ENCODE measurements around the gene ZFP69. TPM values are rescaled to one million over a fixed set of nuclear protein-coding genes. Genes with fewer than 3 reads are reported as not detected.

ZFP69 gene
- total and polyA plus RNA-seq, 10 of the 15 experiments (the other 5 are each of a cell fraction or from before 2014, with no cell fraction given): 1.9 to 6.4 (median 3.7) TPM

DNA sequence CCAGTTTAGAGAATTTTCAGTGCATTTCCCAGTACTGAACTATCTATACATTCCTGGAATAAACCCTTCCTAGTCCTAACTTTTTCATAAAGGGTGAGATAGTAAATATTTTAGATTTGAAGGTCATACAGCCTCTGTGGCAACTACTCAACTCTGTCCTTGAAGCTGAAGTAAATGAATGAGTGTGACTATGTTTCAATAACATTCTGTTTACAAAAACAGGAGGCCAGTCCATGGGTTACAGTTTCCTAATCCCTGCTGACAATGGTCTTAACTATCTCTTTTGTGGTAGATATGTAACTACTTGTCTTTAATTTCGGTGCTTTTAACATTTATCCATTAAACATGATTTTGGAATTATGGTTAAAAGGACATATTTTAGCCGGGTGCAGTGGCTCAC lies 58.6 kb downstream of the ZFP69 start:
- ChIA-PET POLR2A (no interaction called here), CTCF (no interaction called here), SMC1A (ENCODE audit: uncharacterized antibody, unreplicated experiment) (no interaction called here), RAD21 (ENCODE audit: unreplicated experiment) (no interaction called here)
- H3K9ac ChIP-seq (ENCODE audit: control insufficient read depth, insufficient read depth, low read length): no peak overlapping the region
- no peak overlapping the region for H3K27ac ChIP-seq (ENCODE audit: control insufficient read depth, insufficient read depth)
- no peak overlapping the region for H3K4me2 ChIP-seq (ENCODE audit: control insufficient read depth, insufficient read depth)
- intact Hi-C loops (cut with micrococcal nuclease; ENCODE audit: unreplicated experiment) (no loop called here), in situ Hi-C loops (cut with MboI) (no loop called here)
- no peak overlapping the region for H3K4me3 ChIP-seq
- TF ChIP-seq PAX5 (IDR thresholded peaks at IDR 0.05; ENCODE audit: borderline replicate concordance, low read depth, low read length) (no peak), MEF2B (IDR thresholded peaks at IDR 0.05; ENCODE audit: partially characterized antibody, poor library complexity, severe bottlenecking) (no peak), NFYB (IDR thresholded peaks at IDR 0.05; ENCODE audit: insufficient read depth, low read depth, low read length) (no peak), MTA3 (IDR thresholded peaks at IDR 0.05; ENCODE audit: borderline replicate concordance, low read length) (no peak), SUPT20H (IDR thresholded peaks at IDR 0.05; ENCODE audit: borderline replicate concordance, control insufficient read depth, low read depth, low read length) (no peak), IKZF1 (conservative IDR thresholded peaks at IDR 0.05) (no peak), POLR2AphosphoS5 (IDR thresholded peaks at IDR 0.05; ENCODE audit: low read length) (no peak), RAD51 (IDR thresholded peaks at IDR 0.05) (no peak), ZNF592 (IDR thresholded peaks at IDR 0.05) (no peak)
- TF ChIP-seq, protein P1, sequence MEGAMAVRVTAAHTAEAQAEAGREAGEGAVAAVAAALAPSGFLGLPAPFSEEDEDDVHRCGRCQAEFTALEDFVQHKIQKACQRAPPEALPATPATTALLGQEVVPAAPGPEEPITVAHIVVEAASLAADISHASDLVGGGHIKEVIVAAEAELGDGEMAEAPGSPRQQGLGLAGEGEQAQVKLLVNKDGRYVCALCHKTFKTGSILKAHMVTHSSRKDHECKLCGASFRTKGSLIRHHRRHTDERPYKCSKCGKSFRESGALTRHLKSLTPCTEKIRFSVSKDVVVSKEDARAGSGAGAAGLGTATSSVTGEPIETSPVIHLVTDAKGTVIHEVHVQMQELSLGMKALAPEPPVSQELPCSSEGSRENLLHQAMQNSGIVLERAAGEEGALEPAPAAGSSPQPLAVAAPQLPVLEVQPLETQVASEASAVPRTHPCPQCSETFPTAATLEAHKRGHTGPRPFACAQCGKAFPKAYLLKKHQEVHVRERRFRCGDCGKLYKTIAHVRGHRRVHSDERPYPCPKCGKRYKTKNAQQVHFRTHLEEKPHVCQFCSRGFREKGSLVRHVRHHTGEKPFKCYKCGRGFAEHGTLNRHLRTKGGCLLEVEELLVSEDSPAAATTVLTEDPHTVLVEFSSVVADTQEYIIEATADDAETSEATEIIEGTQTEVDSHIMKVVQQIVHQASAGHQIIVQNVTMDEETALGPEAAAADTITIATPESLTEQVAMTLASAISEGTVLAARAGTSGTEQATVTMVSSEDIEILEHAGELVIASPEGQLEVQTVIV (IDR thresholded peaks at IDR 0.05; ENCODE audit: borderline replicate concordance, partially characterized antibody): no peak
- TF ChIP-seq, protein P2, sequence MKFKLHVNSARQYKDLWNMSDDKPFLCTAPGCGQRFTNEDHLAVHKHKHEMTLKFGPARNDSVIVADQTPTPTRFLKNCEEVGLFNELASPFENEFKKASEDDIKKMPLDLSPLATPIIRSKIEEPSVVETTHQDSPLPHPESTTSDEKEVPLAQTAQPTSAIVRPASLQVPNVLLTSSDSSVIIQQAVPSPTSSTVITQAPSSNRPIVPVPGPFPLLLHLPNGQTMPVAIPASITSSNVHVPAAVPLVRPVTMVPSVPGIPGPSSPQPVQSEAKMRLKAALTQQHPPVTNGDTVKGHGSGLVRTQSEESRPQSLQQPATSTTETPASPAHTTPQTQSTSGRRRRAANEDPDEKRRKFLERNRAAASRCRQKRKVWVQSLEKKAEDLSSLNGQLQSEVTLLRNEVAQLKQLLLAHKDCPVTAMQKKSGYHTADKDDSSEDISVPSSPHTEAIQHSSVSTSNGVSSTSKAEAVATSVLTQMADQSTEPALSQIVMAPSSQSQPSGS (IDR thresholded peaks at IDR 0.05; ENCODE audit: low read length): no peak
- ATAC-seq (no peak), DNase-seq (ENCODE audit: low read depth, low spot score) (no peak), FAIRE-seq (no peak)
- peaks cover 6% of the 10 kb centered on the region for H3K4me1 ChIP-seq (ENCODE audit: control insufficient read depth, insufficient read depth, low read length)
- H4K20me1 ChIP-seq (ENCODE audit: control insufficient read depth, insufficient read depth): no peaks in the 10 kb centered on the region
- no peaks in the 10 kb centered on the region for H3K36me3 ChIP-seq (ENCODE audit: control insufficient read depth in 2 of 2, insufficient read depth in 2 of 2, low read length in 1 of 2)
- H3K9me3 ChIP-seq (replicated peaks; ENCODE audit: control insufficient read depth, insufficient read depth, low read length): no peaks in the 10 kb centered on the region; the same call in 2 of the 3 replicates
- no TSS peak for BruUV-seq (replicated peaks)
- no peak overlapping the region for H2AFZ ChIP-seq (ENCODE audit: control insufficient read depth, low read depth, low read length)
- no peaks in the 10 kb centered on the region for H3K27me3 ChIP-seq (replicated peaks in 1 of 2; ENCODE audit: control insufficient read depth in 2 of 2, insufficient read depth in 2 of 2, low read length in 1 of 2)
- WGBS (ENCODE audit: insufficient coverage, insufficient replicate concordance, low lambda C conversion rate, missing lambda C conversion rate): 93% methylated on average over 2 of the region's 2 CpGs
- H3K79me2 ChIP-seq (ENCODE audit: control insufficient read depth, insufficient read depth, low read length): peaks cover 3% of the 10 kb centered on the region

Data from GM12878 (cell line).